Measurements from ENCODE around the gene STAG1. TPM values are rescaled to one million over a fixed set of nuclear protein-coding genes. Genes with fewer than 3 reads are reported as not detected.

The STAG1 gene
- total and polyA plus RNA-seq, 2 of the 13 experiments (the other 11 are each of a cell fraction or from before 2014, with no cell fraction given) = 6.2 to 25.9 TPM

DNA sequence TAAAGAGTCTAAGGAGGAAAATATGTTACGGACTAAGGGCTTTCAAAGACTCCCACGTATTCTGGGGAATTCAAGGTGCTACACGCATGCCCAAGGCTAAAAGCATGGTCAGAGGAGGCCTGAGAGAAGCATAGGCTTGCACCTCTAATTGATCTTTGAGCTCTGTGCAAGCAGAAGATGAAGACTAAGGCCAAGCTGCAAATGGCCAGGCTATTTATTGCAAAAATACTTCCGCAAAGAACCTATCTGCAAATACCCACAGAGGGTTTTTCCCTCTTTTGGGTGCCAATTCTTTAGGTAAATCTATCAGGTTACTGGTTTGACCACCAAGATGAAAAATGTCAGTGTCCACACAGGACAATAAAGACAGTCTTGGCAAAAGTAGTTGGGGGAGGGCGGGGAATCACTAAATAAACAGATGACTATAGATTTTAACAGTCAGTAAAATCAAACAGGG is 119.5 kb downstream of the STAG1 start (continued):
- TF ChIP-seq, protein P1, sequence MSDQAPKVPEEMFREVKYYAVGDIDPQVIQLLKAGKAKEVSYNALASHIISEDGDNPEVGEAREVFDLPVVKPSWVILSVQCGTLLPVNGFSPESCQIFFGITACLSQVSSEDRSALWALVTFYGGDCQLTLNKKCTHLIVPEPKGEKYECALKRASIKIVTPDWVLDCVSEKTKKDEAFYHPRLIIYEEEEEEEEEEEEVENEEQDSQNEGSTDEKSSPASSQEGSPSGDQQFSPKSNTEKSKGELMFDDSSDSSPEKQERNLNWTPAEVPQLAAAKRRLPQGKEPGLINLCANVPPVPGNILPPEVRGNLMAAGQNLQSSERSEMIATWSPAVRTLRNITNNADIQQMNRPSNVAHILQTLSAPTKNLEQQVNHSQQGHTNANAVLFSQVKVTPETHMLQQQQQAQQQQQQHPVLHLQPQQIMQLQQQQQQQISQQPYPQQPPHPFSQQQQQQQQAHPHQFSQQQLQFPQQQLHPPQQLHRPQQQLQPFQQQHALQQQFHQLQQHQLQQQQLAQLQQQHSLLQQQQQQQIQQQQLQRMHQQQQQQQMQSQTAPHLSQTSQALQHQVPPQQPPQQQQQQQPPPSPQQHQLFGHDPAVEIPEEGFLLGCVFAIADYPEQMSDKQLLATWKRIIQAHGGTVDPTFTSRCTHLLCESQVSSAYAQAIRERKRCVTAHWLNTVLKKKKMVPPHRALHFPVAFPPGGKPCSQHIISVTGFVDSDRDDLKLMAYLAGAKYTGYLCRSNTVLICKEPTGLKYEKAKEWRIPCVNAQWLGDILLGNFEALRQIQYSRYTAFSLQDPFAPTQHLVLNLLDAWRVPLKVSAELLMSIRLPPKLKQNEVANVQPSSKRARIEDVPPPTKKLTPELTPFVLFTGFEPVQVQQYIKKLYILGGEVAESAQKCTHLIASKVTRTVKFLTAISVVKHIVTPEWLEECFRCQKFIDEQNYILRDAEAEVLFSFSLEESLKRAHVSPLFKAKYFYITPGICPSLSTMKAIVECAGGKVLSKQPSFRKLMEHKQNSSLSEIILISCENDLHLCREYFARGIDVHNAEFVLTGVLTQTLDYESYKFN (CRISPR knock-in tag; conservative IDR thresholded peaks at IDR 0.05) = peak; percentile 62
- TF ChIP-seq KLF13 (CRISPR knock-in tag; IDR thresholded peaks at IDR 0.05) (no peak), TEAD3 (CRISPR knock-in tag; optimal IDR thresholded peaks at IDR 0.05; ENCODE audit: borderline replicate concordance) (peak; percentile 18), MED13 (CRISPR knock-in tag; IDR thresholded peaks at IDR 0.05) (no peak), ZNF792 (CRISPR knock-in tag; IDR thresholded peaks at IDR 0.05) (0 out of 2 replicates have a peak, but pooled peaks have one; percentile 33), NR2F1 (CRISPR knock-in tag; IDR thresholded peaks at IDR 0.05) (0 out of 4 replicates have a peak, but pooled peaks of 1 of the 2 experiments have one; percentile 20), SOX13 (IDR thresholded peaks at IDR 0.05) (no peak), SOX13 (CRISPR knock-in tag; conservative IDR thresholded peaks at IDR 0.05 in 1 of 2, IDR thresholded peaks at IDR 0.05 in 1 of 2) (peak in 1 of 2 experiments; percentile 71; a peak in 2 of 4 replicates), ZBTB34 (CRISPR knock-in tag; IDR thresholded peaks at IDR 0.05) (0 out of 2 replicates have a peak, but pooled peaks have one; percentile 32), POLR2A (IDR thresholded peaks at IDR 0.05; ENCODE audit: insufficient read depth in 1 of 2, low read depth in 2 of 2, low read length in 2 of 2) (no peak), ZMYM4 (CRISPR knock-in tag; IDR thresholded peaks at IDR 0.05) (peak; percentile 50; the same call in 1 of the 2 replicates), STAT5B (CRISPR knock-in tag; IDR thresholded peaks at IDR 0.05) (no peak), ZNF883 (CRISPR knock-in tag; IDR thresholded peaks at IDR 0.05; ENCODE audit: not compliant biosample characterization) (no peak), YEATS2 (CRISPR knock-in tag; IDR thresholded peaks at IDR 0.05; ENCODE audit: borderline replicate concordance) (no peak), RXRB (CRISPR knock-in tag; IDR thresholded peaks at IDR 0.05; ENCODE audit: borderline replicate concordance) (0 out of 2 replicates have a peak, but pooled peaks have one; percentile 7), ZMAT3 (CRISPR knock-in tag; conservative IDR thresholded peaks at IDR 0.05) (no peak), KDM5A (IDR thresholded peaks at IDR 0.05; ENCODE audit: borderline replicate concordance, low read length) (no peak), ELF3 (CRISPR knock-in tag; IDR thresholded peaks at IDR 0.05) (peak; percentile 82), FOXA1 (IDR thresholded peaks at IDR 0.05) (no peak), FOXA1 (CRISPR knock-in tag; IDR thresholded peaks at IDR 0.05) (peak; percentile 25; the same call in 1 of the 2 replicates), NCOA2 (CRISPR knock-in tag; IDR thresholded peaks at IDR 0.05) (0 out of 2 replicates have a peak, but pooled peaks have one; percentile 44), POGZ (CRISPR knock-in tag; IDR thresholded peaks at IDR 0.05) (0 out of 2 replicates have a peak, but pooled peaks have one; percentile 44), ZFX (CRISPR knock-in tag; IDR thresholded peaks at IDR 0.05; ENCODE audit: low read depth) (0 out of 2 replicates have a peak, but pooled peaks have one; percentile 15)
- TF ChIP-seq, protein P2, sequence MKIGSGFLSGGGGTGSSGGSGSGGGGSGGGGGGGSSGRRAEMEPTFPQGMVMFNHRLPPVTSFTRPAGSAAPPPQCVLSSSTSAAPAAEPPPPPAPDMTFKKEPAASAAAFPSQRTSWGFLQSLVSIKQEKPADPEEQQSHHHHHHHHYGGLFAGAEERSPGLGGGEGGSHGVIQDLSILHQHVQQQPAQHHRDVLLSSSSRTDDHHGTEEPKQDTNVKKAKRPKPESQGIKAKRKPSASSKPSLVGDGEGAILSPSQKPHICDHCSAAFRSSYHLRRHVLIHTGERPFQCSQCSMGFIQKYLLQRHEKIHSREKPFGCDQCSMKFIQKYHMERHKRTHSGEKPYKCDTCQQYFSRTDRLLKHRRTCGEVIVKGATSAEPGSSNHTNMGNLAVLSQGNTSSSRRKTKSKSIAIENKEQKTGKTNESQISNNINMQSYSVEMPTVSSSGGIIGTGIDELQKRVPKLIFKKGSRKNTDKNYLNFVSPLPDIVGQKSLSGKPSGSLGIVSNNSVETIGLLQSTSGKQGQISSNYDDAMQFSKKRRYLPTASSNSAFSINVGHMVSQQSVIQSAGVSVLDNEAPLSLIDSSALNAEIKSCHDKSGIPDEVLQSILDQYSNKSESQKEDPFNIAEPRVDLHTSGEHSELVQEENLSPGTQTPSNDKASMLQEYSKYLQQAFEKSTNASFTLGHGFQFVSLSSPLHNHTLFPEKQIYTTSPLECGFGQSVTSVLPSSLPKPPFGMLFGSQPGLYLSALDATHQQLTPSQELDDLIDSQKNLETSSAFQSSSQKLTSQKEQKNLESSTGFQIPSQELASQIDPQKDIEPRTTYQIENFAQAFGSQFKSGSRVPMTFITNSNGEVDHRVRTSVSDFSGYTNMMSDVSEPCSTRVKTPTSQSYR (CRISPR knock-in tag; IDR thresholded peaks at IDR 0.05; ENCODE audit: borderline replicate concordance) = peak; percentile 87

All from HepG2 (cell line).